Measurements from ENCODE around the gene HERC6.
"Not testable (repeated sequence)": the region's sequence is repeated elsewhere in the genome, so short reads cannot be mapped to it uniquely, and the experiment has no call there.

HERC6 gene

GRCh38 chr4:88448211-88448765, 69.6 kb downstream of the HERC6 start:
- DNase-seq = not testable (repeated sequence)

- no peak for DNase-seq
These were observed 70.2 kb downstream of the HERC6 start for GRCh38 chr4:88448889-88449288.

DNA sequence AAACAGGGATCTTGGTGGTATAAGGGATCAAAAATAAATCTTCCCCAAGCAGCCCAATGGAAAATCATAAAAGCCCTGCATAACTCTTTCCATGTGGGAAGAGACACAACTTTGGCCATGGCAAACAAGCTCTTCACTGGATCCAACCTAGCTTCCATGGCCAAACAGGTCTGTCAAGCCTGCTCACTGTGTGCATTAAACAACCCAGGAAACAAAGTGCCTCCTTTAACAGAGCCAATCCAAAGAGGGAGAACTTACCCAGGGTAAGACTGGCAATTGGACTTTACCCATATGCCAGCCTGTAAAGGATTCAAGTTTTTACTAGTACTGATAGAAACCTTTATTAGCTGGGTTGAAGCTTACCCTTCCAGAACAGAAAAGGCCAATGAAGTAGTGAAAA, 70.6 kb downstream of the HERC6 start:
- no peak for DNase-seq

- no peak for DNase-seq
These were observed 72.6 kb downstream of the HERC6 start for GRCh38 chr4:88451205-88451604.

GRCh38 chr4:88452912-88453311, 74.3 kb downstream of the HERC6 start:
- DNase-seq = no peak

DNA sequence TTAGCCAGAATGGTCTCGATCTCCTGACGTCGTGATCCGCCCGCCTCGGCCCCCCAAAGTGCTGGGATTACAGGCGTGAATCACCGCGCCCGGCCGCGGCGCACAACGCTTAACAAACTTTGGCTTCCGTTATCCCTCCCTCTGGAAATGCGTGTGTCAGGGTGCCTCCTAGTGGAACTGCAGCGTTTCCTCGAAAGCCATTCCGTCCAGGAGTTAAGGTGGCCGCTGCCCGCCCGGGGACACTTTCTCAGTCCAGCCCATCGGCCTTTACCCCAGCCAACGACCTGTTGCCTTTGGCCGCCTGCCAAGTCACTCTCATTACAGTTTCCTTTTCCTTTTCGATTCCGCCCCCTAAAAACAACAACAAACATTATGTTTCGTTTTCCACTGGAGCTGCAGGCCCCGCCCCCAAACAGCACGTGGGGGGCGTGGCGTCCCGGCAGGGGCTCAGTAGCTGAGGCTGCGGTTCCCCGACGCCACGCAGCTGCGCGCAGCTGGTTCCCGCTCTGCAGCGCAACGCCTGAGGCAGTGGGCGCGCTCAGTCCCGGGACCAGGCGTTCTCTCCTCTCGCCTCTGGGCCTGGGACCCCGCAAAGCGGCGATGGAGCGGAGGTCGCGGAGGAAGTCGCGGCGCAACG, 78.1 kb downstream of the HERC6 start, which contains the start of gene HERC5:
Gene HERC5, plus strand, starts transcription at position 450 of the 637 bp plus-strand sequence. Its CDS starts 151 bp downstream, at position 601.
- peak; percentile 93 for DNase-seq

DNA sequence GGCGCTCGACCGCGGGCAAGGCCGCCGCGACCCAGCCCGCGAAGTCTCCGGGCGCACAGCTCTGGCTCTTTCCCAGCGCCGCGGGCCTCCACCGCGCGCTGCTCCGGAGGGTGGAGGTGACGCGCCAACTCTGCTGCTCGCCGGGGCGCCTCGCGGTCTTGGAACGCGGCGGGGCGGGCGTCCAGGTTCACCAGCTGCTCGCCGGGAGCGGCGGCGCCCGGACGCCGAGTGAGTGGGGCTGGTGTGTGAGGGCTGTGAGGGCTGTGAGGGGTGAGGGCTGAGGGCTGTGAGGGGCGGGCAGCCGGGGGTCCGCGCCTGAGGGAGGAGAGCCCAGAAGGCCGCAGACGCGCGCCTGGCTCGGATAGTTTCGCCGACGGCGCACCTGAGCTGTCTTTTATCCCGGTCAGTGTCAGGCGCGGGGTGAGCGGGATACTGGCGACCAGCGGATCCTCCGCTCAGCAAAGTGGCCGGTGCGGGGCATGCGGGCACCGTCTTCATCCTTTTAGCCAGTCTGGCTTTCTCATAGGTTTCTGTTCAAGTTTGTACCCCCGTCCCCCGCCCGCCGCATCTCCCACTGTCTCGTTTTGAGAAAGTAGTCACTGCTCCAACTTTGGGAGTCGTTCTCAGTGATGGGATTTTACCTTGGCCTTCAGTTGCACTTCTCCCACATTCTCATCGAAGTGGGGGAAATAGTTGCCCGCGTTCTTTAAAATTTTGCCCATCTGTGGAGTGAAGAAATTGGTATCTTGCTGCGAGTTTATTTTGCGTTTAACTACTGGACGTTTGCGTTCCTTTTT, 78.9 kb downstream of the HERC6 start:
- DNase-seq = no peak

DNA sequence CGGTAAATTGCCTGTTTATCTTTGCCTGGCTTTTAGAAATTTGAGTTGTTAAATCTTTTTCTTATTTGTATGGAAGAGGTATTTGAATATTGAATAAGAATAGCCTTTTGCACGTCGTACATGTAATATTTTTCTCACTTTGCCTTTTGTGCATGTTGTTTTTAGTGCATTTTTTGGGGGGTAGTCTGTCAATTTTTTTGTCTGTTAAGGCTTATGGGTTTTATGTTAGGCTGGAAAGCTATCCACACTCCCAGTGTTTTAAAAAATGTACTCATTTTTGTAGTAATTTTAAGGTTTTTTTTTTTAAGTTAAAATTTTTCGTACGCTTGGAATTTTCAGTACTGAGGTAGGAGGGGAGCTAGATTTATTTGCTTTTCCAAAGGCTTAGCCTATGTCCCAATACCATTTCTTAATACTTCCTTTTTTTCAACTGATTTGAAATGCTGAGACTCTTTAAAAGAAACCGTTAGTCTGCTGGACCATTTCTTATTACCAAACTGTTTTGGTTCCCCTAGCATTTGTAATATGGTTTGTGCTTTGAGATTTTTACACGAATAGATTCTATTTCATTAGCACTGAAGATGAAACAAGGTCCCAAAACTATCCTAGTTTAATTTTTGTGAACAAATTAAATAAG, 79.6 kb downstream of the HERC6 start:
- DNase-seq = no peak

DNA sequence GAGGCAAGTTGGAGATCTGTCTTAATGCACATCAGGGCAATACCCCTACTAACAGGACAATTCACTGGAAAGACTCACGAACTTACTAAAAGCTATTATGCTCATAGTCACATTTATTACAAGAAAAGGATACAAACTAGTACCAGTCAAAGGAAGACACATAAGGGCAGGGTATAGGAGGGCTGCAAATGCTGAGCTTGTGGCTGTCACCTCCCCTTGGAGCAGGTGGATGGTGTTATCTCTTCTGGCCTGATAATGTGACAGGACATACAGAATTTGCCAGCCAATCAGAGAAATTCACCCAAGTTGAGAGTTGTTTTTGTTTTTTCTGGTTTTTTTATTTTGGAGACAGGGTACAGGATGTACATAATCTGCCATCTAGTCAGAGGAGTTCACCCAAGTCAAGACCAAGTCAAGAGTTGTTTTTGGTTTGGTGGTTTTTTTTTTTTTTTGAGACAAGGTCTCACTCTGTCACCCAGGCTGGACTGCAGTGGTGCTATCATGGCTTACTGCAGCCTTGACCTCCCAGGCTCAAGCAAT, 87.1 kb downstream of the HERC6 start:
- DNase-seq = no peak

DNA sequence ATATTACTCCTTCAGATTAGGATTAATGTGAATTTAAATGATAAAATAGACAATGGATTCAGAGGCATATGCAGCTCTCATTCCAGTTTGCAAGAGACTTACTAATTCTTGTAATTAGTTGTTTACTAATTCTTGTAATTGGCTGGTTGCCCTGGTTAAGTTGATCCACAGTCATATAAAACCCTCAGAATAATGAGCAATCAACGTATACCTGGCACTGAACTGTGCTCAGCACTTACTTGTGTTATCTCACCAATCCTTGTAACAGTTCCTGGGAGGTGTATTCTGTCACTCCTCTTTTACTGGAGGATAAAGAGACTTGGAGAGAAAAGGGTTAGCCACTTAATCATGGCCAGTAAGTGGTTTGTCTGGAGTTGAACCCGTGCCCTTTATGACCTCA, 88.7 kb downstream of the HERC6 start:
- DNase-seq = no peak

DNA sequence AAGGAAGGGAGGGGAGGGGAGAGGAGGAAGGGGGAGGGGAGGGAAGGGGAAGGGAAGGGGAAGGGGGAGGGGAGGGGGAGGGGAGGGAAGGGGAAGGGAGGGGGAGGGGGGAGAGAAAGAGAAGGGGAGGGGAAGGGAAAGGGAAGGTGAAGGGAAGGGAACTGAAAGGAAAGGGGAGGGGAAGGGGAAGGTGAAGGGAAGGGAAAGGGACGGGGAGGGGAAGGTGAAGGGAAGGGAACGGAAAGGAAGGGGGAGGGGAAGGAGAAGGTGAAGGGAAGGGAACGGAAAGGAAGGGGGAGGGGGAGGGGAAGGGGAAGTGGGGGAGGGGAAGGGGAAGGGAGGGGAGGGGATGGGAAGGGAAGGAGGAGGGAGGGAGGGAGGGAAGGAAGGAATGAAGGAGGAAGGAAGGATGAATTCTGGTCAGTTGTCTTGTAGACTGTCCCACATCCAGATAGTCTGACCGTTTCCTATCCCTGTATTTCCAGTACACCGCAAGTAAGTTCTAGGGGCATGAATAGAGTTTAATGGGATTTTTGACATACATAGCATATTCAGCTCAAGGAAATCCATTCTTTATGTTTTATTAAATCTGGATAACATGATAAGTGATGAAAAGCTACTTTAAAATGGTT, 98.7 kb downstream of the HERC6 start:
- DNase-seq = no peak

GRCh38 chr4:88478247-88478646, 99.6 kb downstream of the HERC6 start:
- no peak for DNase-seq

DNA sequence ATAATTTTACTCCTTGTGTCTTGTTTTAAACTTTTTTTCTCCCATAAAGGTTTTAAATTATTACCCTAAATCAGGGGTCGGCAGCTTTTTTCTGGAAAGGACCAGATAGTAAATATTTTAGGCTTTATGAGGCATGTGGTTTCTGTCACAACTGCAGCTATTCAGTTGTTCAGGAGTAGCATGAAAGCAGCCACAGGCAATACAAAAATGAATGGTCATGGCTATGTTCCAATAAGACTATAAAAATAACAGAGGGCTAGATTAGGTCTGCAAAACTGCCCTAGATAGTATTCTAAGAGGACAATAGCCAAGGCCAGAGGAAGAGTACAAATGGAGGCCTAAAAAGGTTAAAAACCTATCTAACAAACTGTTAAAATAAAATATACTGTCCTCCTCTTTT, 102.9 kb downstream of the HERC6 start:
- DNase-seq = no peak

GRCh38 chr4:88489100-88489761, 110.6 kb downstream of the HERC6 start:
- no peak for DNase-seq

All from CD4-positive, alpha-beta T cell treated with Interleukin-15 for 1 hour (primary cell).